Umbilical cord (tissue), 2 donors: ENCODE results near the gene ATPAF1. TPM values are rescaled to one million over a fixed set of nuclear protein-coding genes. Genes with fewer than 3 reads are reported as not detected.
A peak's percentile ranks its signal among the peaks of the same experiment; 100 is the strongest.

Experiments used
- DNase-seq: peaks from one replicate; pipeline ENCODE4 v3.0.0-alpha.2; 2015; ENCODE audit warnings: low spot score
- total RNA-seq: library from RNA; depleted of rRNA; stranded (reverse); fragments of >200 nt; gene quantifications from one replicate; pipeline ENCODE4 v1.2.3, GENCODE V29; 2014; ENCODE audit warnings: low replicate concordance; ENCODE audit not compliant: insufficient read depth

ATPAF1 gene
- total RNA-seq, 1 donor from 2014 or later, result 28.4 TPM

DNA sequence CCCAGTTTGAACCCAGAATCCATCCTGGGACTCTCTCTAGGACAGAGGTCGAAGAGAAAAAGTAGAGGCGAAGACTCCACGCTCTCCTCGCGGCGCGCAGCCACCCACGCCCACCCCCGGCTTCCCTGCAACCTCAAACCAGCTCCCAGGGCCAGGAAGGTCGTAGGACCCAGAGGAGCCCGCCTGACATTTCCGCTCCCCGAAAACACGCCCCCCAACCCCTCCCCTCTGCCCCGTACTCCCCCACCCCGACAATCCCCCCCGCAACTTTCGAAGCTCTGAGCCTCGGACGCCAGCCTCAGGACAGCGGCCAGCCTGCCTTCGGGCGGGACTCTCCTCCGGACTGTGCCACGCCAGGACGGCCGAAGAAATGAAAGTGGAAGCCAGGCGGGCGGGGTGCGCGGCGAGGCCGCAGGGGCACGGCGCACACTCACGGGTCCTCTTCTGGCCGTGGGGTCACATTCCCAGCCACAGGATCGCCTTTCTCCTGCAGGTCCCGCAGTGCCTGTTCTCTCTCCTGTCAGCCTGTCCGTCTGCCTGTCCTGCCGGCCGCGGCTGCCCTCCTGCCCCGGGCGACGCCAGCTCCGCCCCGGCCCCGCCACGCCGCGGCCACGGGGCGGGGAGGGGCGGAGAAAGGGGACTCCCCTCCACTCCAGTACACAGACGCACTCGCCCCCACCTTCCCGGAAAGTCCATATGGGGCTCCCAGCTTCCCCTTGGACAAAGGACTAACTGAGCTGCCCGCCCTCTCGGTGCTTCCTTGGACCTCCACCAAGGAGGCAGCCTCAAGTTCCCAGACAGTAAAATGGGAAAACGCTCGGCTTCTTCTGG is 51.7 kb downstream of the ATPAF1 start, which contains the start of gene MOB3C:
Gene MOB3C, minus strand, starts transcription at position 535 of the 831 bp plus-strand sequence. CDS start 3,490 bp downstream, outside the sequence.
- peak; percentile 96 for DNase-seq

- no peak for DNase-seq
Measured at GRCh38 chr1:46615735-46616134, 52.4 kb downstream of the ATPAF1 start.

GRCh38 chr1:46615088-46615487 is 53.1 kb downstream of the ATPAF1 start:
- no peak for DNase-seq

DNA sequence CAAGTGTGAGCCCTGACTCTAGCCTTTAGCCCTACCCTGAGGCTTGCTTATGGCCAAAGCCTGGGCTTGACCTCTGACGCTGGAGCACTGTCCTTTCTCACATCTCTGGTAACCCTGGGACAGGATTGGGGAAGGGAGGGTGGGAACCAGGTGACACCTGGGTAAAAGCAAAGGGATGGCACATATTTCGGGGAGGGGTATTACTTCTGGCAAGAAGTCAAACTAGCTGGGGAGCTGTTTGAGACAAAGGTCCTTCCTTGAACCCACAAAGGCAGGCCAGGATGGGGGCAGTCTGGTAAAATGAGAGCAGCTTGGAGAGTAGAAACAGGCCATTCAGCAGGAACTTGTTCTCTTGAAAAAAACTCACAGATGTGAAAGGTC is 53.6 kb downstream of the ATPAF1 start:
- no peak for DNase-seq

DNA sequence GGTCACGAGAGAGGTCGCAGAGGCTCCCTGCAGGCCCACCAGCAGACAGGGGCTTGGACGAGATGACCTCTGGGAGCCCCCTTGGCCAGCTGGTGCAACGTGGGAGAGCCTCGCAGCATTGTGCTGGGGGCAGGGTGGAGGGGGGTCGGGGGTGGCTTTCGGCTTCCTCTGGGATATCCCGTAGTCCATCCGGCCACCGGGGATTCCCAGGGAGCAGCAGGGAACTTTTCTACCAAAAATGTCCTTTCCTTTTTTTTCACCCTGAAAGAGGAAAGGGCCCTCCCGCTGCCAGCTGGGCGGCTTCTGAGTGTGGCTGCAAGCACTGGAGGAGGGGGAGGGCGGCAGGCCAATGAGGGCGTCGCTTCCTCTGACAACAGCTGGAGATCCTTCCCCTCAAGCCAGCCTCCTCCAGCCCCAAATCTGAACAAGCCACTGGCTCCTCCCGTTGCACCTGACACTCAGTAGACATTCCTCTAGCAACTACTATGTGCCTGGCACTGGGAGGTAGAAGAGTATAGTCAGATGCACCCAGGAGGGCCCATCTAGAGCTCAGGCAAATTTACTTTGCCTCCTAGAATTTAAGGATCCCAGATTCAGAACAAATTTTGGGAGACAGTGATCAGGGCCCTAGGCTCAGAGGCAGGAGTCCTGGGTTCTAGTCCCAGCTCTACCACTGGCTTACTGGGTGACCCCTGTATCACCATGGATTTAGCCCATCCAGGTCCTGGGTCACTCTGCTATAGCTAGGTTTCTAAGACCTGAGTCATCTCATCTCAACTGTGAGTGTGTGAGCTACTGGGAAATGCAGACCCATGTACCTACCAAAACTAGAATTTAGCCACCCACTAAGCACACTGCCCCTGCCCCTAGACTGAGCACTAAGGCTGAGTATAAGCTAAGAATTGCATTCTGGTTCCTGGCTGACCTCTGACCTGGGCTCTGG is 54.2 kb downstream of the ATPAF1 start:
- DNase-seq, result peak; percentile 92

DNA sequence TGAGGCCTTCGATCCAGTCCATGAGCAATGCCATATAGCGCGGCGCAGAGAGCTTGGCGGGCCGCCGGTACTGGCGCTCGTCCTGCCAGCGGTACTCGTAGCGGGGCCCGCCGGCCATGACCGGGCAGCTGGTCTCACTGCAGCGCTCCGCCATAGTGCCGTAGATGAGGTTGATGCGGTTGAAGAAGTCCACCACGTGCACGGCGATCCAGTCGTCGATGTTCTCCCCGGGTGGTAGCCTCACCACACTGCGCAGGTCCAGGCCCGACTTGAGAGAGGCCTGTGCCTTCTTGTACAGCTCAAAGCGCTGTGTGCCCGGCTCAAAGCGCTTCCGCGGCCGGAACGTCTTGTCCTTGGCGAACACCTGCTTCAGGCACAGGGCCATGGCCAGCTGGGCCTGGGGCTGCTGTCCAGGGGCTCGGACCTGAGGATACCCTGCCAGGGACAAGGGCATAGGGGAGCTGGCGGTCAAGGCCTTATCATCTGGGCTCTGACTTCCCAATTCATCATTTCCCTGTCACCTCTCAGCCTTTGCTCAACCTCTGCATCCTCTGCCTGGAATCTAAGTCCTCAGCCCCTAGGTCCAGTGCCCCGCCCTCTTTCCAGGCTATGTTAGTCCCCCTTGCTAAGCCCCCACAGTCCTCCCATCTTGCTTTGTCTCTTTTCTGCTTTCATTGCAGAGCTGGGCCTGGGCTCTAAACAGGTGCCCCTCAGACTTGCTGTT is 55.1 kb downstream of the ATPAF1 start:
- no peak for DNase-seq

- DNase-seq, result no peak
Measured at GRCh38 chr1:46611691-46612221, 56.4 kb downstream of the ATPAF1 start.

GRCh38 chr1:46607345-46608130 is 60.6 kb downstream of the ATPAF1 start:
- no peak for DNase-seq

DNA sequence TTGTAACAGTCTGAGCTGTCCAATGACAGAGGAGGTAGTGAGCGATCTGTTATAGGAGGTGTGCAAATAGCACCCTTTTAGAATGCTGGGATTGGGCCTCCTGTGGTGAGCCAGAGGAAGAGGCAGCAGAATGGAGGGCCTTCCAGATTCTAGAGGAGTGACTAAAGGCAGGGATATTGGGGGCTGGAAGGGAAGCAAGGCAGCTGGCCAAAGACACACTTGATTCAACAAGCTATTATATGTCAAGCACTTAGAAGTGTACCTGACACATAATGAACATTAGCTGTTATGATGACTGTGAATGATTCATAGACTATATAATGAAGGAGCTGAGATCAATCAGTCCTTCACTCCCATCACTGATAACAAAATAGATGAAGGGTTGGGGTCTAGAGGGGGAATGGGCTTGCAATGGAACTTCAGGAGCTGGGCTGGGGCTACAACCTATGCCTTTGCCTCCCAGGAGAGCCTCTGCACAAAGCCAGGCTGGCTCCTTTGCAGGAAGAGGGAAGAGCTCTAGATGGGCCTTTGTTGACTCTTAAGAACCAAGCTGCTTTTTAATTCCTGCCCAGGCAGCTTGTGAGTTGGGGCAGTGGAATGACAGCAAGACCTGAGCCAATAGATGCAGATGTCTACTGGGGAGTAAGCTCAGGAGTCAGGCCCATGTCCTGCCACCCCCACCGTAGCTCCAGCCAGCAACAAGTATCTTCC is 61.8 kb downstream of the ATPAF1 start:
- DNase-seq, result no peak

- no peak for DNase-seq
Measured at GRCh38 chr1:46605232-46605631, 62.9 kb downstream of the ATPAF1 start.

DNA sequence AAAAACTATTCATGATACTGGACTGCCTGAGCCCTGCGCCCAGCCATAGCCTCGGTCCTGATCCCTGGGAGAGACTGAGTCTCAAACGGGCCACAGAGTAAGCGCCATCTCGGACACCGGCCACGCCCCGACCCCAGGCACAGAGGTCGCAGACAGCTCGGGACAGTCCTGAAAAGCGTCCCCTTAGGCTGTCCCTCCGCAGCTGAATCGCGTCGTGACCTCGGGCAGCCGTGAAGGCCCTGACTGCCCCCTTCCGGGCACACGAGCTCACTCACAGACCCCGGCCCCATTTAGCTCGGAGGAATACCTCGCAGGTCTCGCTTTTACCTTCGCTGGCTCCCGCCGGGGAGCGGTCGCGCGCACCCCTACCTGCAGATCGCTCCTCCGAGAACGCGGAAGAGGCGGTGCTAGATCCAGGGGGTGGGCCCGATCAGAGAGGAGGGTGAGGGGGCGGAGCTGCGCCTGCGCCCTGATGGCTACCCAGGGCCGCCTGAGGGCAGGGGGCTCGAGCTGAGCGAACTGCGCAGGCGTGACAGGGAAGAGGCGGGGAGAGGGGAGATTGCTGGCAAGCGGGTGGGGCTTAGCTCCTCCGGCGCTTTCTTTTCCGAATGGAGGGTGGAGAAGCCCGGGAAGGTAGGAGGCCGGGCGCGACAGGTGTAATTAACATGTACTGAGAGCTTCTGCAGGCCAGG is 64.2 kb downstream of the ATPAF1 start, which contains the start of gene MKNK1:
Gene MKNK1, minus strand, starts transcription at position 411 of the 692 bp plus-strand sequence. CDS start 20,941 bp downstream, outside the sequence.
- peak; percentile 98 for DNase-seq

DNA sequence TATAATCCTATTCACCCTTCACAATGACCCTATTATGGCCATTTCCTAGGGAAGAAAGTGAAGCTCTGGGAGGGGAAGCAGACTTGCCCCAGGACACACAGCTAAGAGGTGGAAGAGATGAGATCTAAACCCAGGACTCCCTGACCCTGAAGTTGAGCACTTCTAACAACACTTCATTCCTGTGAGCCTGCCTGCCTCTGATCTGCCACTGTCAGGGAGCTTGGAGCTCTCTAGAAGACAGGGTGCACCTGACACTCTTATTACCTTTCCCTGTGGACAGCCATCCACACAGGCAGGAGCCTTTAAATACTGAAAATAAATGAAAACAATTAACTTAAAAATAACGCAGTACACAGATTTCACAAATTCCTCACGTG is 64.7 kb downstream of the ATPAF1 start:
- DNase-seq, result no peak

DNA sequence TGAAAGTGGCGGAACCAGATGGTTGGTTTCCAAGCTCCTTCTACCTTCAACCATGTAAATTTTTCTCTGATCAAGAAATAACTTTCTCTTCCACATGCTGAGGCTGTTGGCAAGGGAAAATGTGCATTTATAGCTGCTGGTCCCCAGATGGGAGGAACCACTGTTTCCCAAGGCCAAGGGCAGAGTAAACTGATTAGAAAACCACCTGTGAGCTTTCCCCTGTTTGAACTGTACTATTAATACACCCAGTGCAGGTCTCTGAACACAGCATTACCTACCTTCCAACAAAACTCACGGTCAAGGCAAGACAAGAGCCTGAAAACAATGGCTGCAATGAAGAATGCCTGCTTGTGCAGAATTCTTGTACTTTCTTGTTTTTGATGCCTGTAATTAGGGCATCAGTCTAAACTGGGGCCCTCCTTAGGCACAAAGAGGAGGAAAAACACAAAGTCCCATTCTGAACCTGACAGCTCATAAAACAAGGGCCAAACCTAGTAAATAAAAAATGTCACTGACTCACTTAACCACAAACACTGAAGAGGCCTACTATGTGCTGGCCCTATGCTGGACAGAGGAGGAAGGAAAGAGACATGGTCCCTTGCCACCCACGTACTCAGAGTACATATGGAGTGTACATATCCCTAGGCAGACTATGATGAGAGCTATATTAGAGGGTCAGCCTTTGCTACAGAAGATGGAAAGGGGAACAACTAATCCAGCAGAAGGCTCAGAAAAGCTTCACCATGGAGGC is 66.7 kb downstream of the ATPAF1 start:
- no peak for DNase-seq

DNA sequence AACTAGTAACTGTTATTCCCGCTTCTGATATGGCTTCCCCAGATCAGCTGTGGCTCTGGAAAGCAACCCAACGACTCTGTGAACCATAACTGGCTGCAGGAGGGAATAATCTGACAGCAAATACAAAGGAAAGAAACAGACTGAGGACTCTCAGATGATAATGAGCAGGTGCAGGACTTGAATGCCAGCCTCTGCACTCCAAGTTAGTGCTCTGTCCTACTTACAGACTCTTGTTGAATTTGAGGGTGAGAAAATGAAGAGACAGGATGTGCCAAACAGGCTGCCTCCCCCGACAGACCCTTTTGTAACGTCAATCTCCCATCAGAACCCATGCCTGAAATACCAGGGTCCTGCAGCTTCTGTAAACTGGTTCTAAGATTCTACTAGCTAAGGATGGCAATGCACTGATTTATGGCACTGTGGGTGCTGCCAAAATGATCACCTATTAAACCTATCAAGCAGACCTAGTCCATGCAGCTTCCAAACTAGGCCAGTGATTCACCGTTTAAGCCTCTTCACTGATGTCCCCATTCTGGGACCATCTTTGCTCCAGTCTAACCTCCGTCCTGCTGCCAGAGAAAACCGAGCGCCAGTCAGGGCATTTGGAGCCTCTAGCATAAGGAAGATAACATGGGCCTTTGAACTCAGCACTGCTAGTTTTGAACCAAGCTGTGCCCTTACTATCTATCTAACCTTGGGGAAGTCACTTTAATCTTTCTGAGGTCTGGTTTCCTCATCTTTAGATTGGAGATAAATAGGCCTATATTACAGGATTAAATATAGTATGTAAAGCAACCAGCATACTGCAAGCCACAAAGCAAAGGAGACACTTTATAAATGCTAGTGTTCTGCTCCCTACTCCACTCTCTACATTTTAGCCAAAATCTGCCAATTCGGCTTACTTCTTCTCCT is 68.8 kb downstream of the ATPAF1 start:
- no peak for DNase-seq

DNA sequence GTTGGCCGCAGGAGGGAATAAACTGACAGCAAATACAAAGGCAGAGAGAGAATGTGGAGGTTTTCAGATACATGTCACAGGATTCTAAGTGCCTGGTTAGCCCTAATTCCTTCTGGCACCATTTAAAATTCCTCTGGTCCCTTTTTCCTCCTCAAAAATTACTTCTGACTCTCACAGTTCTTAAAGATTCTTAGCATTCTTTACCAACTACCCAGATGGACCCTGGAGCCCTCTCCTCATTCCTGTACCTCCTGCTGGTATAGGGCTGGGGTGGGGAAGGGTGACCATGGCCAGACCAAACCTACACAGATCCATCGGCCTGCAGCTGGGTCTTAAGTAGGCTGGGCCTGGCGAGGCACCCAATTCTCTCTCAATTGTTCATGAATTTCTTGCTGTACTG is 71.3 kb downstream of the ATPAF1 start:
- DNase-seq, result no peak

- no peak for DNase-seq
Measured at GRCh38 chr1:46596036-46596435, 72.1 kb downstream of the ATPAF1 start.

- DNase-seq, result peak; percentile 52
Measured at GRCh38 chr1:46595127-46595526, 73.0 kb downstream of the ATPAF1 start.
